ENCODE data around the gene NEDD4. TPM values are rescaled to one million over a fixed set of nuclear protein-coding genes. Genes with fewer than 3 reads are reported as not detected.

Gene NEDD4
- total RNA-seq, 2 donors from 2014 or later: 10.4 to 16.5 TPM

DNA sequence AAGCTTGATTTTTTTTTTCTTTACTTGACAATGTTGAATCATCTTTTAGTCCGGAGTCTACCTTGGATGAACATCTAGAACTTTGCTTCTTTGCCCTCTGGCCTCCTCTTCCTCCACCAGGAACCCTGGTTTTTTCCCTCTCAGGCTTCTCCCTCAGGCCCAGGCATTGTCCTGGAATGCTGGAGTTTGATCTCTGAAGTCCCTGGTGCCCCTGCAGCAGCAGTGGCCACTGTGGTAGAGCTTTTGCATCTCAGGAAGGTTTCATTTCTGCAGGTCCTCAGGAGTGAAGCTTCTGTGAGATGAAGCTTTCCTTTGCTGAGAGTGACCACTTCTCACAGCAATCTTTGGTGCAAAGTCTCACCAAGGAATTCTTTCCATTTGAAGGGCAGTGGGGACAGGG is 39.0 kb upstream of the NEDD4 start:
- Mint-ChIP-seq H3K27ac (no peak overlapping the region), H3K4me3 (no peak overlapping the region), H3K27me3 (ENCODE audit: insufficient read depth) (no peaks in the 10 kb centered on the region), H3K9me3 (no peaks in the 10 kb centered on the region), H3K4me1 (no peaks in the 10 kb centered on the region), H3K36me3 (ENCODE audit: low read depth) (no peaks in the 10 kb centered on the region)
- Histone ChIP-seq H3K27ac (ENCODE audit: low read depth, low read length) (no peak overlapping the region), H3K4me1 (ENCODE audit: control insufficient read depth, insufficient read depth, low read length) (no peaks in the 10 kb centered on the region), H3K9me3 (ENCODE audit: control insufficient read depth, low read length) (no peaks in the 10 kb centered on the region), H3K27me3 (ENCODE audit: control insufficient read depth, insufficient read depth, low read length, poor library complexity, severe bottlenecking) (no peaks in the 10 kb centered on the region), H3K36me3 (ENCODE audit: control insufficient read depth, insufficient read depth, low read length) (no peaks in the 10 kb centered on the region), H3K9ac (ENCODE audit: extremely low read depth, low read length, poor library complexity, severe bottlenecking) (no peak overlapping the region), H3K4me3 (ENCODE audit: low read length) (no peak overlapping the region)
- WGBS, 2 experiments (ENCODE audit: insufficient coverage in 1 of 2, insufficient read length in 1 of 2): 97 to 100% methylated on average over 1 of the region's 1 CpG
- no peak for DNase-seq
- TF ChIP-seq CTCF (conservative IDR thresholded peaks at IDR 0.05): no peak

DNA sequence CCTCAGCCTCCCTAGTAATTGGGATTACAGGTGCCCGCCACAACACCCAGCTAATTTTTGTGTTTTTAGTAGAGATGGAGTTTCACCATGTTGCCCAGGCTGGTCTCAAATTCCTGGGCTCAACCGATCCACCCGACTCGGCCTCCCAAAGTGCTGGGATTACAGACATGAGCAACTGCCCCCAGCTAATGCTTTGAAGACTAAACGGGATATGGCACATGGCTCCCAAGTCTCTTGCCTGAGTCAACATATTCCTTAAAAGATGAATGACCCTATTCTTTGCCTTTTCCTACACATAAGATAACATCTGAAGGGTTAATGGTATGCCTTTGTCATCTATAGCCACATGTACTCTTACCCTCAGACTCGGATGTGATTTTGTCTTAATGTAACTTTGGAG is 38.4 kb upstream of the NEDD4 start:
- Histone ChIP-seq H3K36me3 (ENCODE audit: control insufficient read depth, insufficient read depth, low read length) (no peaks in the 10 kb centered on the region), H3K4me3 (ENCODE audit: low read length) (no peak overlapping the region), H3K4me1 (ENCODE audit: control insufficient read depth, insufficient read depth, low read length) (no peaks in the 10 kb centered on the region), H3K27me3 (ENCODE audit: control insufficient read depth, insufficient read depth, low read length, poor library complexity, severe bottlenecking) (no peaks in the 10 kb centered on the region), H3K9ac (ENCODE audit: extremely low read depth, low read length, poor library complexity, severe bottlenecking) (no peak overlapping the region), H3K9me3 (ENCODE audit: control insufficient read depth, low read length) (no peaks in the 10 kb centered on the region), H3K27ac (ENCODE audit: low read depth, low read length) (no peak overlapping the region)
- H3K36me3 Mint-ChIP-seq (ENCODE audit: low read depth): no peaks in the 10 kb centered on the region
- WGBS, 2 experiments (ENCODE audit: insufficient coverage in 1 of 2, insufficient read length in 1 of 2): 89 to 96% methylated on average over 6 of the region's 6 CpGs
- H3K27ac Mint-ChIP-seq: no peak overlapping the region
- H3K27me3 Mint-ChIP-seq (ENCODE audit: insufficient read depth): no peaks in the 10 kb centered on the region
- no peak for TF ChIP-seq CTCF (conservative IDR thresholded peaks at IDR 0.05)
- H3K4me3 Mint-ChIP-seq: no peak overlapping the region
- H3K9me3 Mint-ChIP-seq: no peaks in the 10 kb centered on the region
- H3K4me1 Mint-ChIP-seq: no peaks in the 10 kb centered on the region
- no peak for DNase-seq

DNA sequence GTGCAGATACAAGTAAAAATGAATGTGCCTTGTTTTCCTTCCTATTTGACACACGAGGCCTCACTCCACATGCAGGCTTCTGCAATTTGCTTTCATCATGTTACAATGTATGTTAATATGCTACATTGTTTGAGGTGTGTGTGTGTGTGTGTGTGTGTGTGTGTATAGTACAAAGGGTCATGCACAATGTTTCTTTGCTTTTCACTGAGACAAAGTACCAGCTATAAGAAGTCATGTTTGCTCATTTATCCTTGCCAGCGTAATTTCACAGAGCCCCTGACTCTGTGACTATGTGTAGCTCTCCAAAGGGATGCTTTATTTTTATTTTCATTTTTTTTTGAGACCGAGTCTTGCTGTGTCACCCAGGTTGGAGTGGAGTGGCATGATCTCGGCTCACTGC is 38.0 kb upstream of the NEDD4 start:
- Mint-ChIP-seq H3K27ac (no peak overlapping the region), H3K36me3 (ENCODE audit: low read depth) (no peaks in the 10 kb centered on the region), H3K27me3 (ENCODE audit: insufficient read depth) (no peaks in the 10 kb centered on the region), H3K9me3 (no peaks in the 10 kb centered on the region), H3K4me1 (no peaks in the 10 kb centered on the region), H3K4me3 (no peak overlapping the region)
- H3K36me3 ChIP-seq (ENCODE audit: control insufficient read depth, insufficient read depth, low read length): no peaks in the 10 kb centered on the region
- H3K4me1 ChIP-seq (ENCODE audit: control insufficient read depth, insufficient read depth, low read length): no peaks in the 10 kb centered on the region
- H3K4me3 ChIP-seq (ENCODE audit: low read length): no peak overlapping the region
- no peak overlapping the region for H3K9ac ChIP-seq (ENCODE audit: extremely low read depth, low read length, poor library complexity, severe bottlenecking)
- DNase-seq: no peak
- H3K9me3 ChIP-seq (ENCODE audit: control insufficient read depth, low read length): no peaks in the 10 kb centered on the region
- WGBS, 2 experiments (ENCODE audit: insufficient coverage in 1 of 2, insufficient read length in 1 of 2): 87 to 95% methylated on average over 3 to 4 of the region's 4 CpGs
- no peaks in the 10 kb centered on the region for H3K27me3 ChIP-seq (ENCODE audit: control insufficient read depth, insufficient read depth, low read length, poor library complexity, severe bottlenecking)
- H3K27ac ChIP-seq (ENCODE audit: low read depth, low read length): no peak overlapping the region
- no peak for TF ChIP-seq CTCF (conservative IDR thresholded peaks at IDR 0.05)
